ENCODE data around the gene KLHL33. TPM values are rescaled to one million over a fixed set of nuclear protein-coding genes. Genes with fewer than 3 reads are reported as not detected.
A peak's percentile ranks its signal among the peaks of the same experiment; 100 is the strongest.

Gene KLHL33
- total RNA-seq, 1 experiment from 2014 or later: not detected

DNA sequence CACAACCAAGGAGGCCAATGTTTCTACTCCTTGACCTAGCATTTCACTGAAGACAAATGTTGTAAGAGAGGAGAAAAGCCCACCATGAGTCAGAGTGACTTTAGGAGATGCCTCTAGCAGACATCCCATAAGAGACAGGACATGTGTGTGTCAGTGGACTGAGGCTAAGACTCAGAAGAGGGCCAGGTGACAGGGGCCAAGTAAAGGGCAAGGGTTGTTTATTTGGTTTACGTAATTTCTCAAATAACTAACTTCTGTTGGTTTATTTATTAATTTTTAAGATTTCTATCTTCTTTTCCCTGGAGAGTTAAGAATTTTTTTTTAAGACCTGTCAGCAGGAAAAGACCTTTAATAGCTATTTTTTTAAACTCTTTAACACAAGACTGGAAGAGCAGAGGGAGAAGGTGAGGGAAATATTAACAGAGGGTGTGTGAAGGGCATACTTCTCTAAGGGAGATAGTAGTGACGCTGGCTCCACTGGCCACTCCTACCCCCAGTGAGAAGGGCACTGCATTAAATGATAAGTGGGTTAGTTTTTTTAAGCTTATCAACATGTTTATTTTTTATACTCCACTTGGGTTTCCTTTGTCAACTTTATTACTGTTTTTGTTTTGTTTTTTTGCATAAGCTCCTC is 36.7 kb upstream of the KLHL33 start:
- Histone ChIP-seq H3K4me2 (ENCODE audit: low read length) (0 out of 2 replicates have a peak overlapping the region, but pooled peaks have one; percentile 97), H3K79me2 (ENCODE audit: low read length) (peaks cover 55% of the 10 kb centered on the region), H3K9me2 (replicated peaks; ENCODE audit: low read length) (no peaks in the 10 kb centered on the region), H3K27ac (ENCODE audit: low read length) (no peak overlapping the region), H3K9me3 (ENCODE audit: low read length) (no peaks in the 10 kb centered on the region), H3K9ac (ENCODE audit: low read length) (no peak overlapping the region), H3K27me3 (ENCODE audit: low read length) (no peaks in the 10 kb centered on the region), H3K4me1 (ENCODE audit: insufficient read depth, low read length) (peaks cover 18% of the 10 kb centered on the region), H2AFZ (ENCODE audit: low read length) (no peak overlapping the region), H3K36me3 (ENCODE audit: low read depth, low read length) (peaks cover 54% of the 10 kb centered on the region), H4K20me1 (ENCODE audit: low read length) (peaks cover 38% of the 10 kb centered on the region), H3K4me3 (ENCODE audit: low read length) (no peak overlapping the region), H3F3A (ENCODE audit: low read length, unreplicated experiment) (no peaks in the 10 kb centered on the region)
- TF ChIP-seq, protein P1, sequence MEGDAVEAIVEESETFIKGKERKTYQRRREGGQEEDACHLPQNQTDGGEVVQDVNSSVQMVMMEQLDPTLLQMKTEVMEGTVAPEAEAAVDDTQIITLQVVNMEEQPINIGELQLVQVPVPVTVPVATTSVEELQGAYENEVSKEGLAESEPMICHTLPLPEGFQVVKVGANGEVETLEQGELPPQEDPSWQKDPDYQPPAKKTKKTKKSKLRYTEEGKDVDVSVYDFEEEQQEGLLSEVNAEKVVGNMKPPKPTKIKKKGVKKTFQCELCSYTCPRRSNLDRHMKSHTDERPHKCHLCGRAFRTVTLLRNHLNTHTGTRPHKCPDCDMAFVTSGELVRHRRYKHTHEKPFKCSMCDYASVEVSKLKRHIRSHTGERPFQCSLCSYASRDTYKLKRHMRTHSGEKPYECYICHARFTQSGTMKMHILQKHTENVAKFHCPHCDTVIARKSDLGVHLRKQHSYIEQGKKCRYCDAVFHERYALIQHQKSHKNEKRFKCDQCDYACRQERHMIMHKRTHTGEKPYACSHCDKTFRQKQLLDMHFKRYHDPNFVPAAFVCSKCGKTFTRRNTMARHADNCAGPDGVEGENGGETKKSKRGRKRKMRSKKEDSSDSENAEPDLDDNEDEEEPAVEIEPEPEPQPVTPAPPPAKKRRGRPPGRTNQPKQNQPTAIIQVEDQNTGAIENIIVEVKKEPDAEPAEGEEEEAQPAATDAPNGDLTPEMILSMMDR (conservative IDR thresholded peaks at IDR 0.05; ENCODE audit: low read depth, low read length): no peak
- no peak for TF ChIP-seq EZH2phosphoT487 (IDR thresholded peaks at IDR 0.05; ENCODE audit: borderline replicate concordance, low read length)
- TF ChIP-seq EZH2 (IDR thresholded peaks at IDR 0.05; ENCODE audit: low read length, unreplicated experiment): no peak
- BruUV-seq (replicated peaks): no TSS peak
- ChIA-PET CTCF (no interaction called here), POLR2A (ENCODE audit: unreplicated experiment) (no interaction called here)
- intact Hi-C loops (cut with micrococcal nuclease): no loop called here
- no peak for ATAC-seq
- DNase-seq: no peak

DNA sequence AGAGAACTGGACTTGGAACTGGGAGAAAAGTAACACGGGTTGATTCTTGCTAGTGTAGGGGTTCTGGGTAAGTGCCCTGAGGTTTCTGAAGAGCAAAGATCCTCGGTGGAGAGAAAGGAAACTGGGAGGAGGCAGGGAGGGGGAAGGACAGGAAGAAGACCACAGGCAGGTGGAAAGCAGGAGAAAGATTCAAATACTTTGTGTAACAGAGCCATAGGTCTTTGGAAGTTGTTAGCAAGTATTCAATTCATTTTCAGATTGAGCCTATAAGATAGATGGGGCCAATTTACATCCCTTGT is 34.6 kb upstream of the KLHL33 start:
- ChIA-PET POLR2A (ENCODE audit: unreplicated experiment) (no interaction called here), CTCF (interaction anchor here (1.4 kb wide), 1 partner anchor 9 kb away, joined by 4 read pairs; the partner anchor contains the start of gene PIP4P1)
- Histone ChIP-seq H3K4me1 (ENCODE audit: insufficient read depth, low read length) (peaks cover 18% of the 10 kb centered on the region), H3K79me2 (ENCODE audit: low read length) (peaks cover 55% of the 10 kb centered on the region), H3K4me2 (ENCODE audit: low read length) (peak overlapping the region; percentile 97), H3K4me3 (ENCODE audit: low read length) (peak overlapping the region; percentile 92), H3K27ac (ENCODE audit: low read length) (peak overlapping the region; percentile 80), H3K9ac (ENCODE audit: low read length) (peak overlapping the region; percentile 91), H3K27me3 (ENCODE audit: low read length) (no peaks in the 10 kb centered on the region), H3K9me2 (replicated peaks; ENCODE audit: low read length) (no peaks in the 10 kb centered on the region), H4K20me1 (ENCODE audit: low read length) (peaks cover 38% of the 10 kb centered on the region), H3K36me3 (ENCODE audit: low read depth, low read length) (peaks cover 33% of the 10 kb centered on the region), H2AFZ (ENCODE audit: low read length) (peak overlapping the region; percentile 84; the same call in 1 of the 2 replicates), H3F3A (ENCODE audit: low read length, unreplicated experiment) (no peaks in the 10 kb centered on the region), H3K9me3 (ENCODE audit: low read length) (no peaks in the 10 kb centered on the region)
- intact Hi-C loops (cut with micrococcal nuclease): no loop called here
- peak; percentile 29 for DNase-seq
- TF ChIP-seq, protein P1 (conservative IDR thresholded peaks at IDR 0.05; ENCODE audit: low read depth, low read length): no peak
- TF ChIP-seq EZH2 (IDR thresholded peaks at IDR 0.05; ENCODE audit: low read length, unreplicated experiment): no peak
- TF ChIP-seq EZH2phosphoT487 (IDR thresholded peaks at IDR 0.05; ENCODE audit: borderline replicate concordance, low read length): no peak
- BruUV-seq (replicated peaks): no TSS peak
- 0 out of 2 replicates have a peak, but pooled peaks have one; percentile 2 for ATAC-seq
